Epithelial cell of proximal tubule (primary cell): Measurements from ENCODE around the gene FAM3C. TPM values are rescaled to one million over a fixed set of nuclear protein-coding genes. Genes with fewer than 3 reads are reported as not detected.
"Not testable (repeated sequence)": the region's sequence is repeated elsewhere in the genome, so short reads cannot be mapped to it uniquely, and the experiment has no call there.

Source experiments
- DNase-seq: peaks from one replicate; pipeline ENCODE4 v3.0.0-alpha.2; 2011; ENCODE audit warnings: low read depth
- H3K4me3 ChIP-seq: 2 replicates; pipeline ENCODE4 v1.5.1; 2011; ENCODE audit warnings: low read depth, mild to moderate bottlenecking, low read length
- total RNA-seq: library from RNA; depleted of rRNA; stranded (reverse); fragments of >200 nt; gene quantifications from 2 replicates; pipeline ENCODE4 v1.2.3, GENCODE V29; 2015
- TF ChIP-seq, protein P1 (sequence below): conservative IDR thresholded peaks from 2 replicates; pipeline ENCODE4 v1.5.1; 2012; ENCODE audit warnings: low read depth, mild to moderate bottlenecking, low read length

Gene FAM3C
- total RNA-seq, 1 donor from 2014 or later = 134 TPM

DNA sequence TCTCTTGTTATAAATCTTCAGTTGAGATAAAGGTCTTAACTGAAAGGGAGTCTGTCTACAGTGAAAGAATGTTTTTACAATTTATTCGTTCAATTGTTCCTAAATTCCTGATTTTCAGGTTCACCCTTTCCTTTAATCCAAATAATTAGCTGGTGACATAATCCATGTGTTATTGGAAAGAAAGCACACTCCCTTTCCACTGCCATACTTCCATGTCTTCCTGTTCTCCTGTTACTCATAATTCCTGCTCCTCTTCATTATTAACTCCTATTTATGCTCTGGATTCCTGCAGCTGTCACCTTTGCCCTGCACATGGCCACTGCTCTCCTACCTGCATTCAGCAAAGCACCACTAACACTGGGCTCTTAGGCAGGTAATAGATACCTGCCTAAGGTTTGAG, 40.0 kb upstream of the FAM3C start:
- TF ChIP-seq, protein P1, sequence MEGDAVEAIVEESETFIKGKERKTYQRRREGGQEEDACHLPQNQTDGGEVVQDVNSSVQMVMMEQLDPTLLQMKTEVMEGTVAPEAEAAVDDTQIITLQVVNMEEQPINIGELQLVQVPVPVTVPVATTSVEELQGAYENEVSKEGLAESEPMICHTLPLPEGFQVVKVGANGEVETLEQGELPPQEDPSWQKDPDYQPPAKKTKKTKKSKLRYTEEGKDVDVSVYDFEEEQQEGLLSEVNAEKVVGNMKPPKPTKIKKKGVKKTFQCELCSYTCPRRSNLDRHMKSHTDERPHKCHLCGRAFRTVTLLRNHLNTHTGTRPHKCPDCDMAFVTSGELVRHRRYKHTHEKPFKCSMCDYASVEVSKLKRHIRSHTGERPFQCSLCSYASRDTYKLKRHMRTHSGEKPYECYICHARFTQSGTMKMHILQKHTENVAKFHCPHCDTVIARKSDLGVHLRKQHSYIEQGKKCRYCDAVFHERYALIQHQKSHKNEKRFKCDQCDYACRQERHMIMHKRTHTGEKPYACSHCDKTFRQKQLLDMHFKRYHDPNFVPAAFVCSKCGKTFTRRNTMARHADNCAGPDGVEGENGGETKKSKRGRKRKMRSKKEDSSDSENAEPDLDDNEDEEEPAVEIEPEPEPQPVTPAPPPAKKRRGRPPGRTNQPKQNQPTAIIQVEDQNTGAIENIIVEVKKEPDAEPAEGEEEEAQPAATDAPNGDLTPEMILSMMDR = no peak
- no peak for DNase-seq
- H3K4me3 ChIP-seq = no peak overlapping the region

DNA sequence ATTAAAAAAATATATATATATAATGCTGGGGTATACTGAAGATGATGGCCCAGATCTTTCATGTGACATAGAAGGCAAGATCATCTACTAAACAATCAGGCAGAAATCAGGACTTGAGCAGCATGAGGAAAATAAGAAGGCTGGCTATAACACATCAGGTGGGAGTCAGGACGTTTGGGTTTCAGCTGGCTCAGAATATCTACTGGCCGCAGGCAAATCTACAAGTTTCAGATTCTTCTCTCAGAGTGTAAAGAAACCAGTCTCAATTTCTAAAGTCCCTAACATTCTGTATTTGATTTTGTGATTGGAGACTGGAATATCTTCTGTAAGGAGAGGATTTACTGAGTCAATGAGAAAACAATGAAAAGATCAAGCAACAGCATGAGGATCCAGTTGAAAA, 37.7 kb upstream of the FAM3C start:
- no peak for DNase-seq
- H3K4me3 ChIP-seq = no peak overlapping the region
- TF ChIP-seq, protein P1 = no peak

DNA sequence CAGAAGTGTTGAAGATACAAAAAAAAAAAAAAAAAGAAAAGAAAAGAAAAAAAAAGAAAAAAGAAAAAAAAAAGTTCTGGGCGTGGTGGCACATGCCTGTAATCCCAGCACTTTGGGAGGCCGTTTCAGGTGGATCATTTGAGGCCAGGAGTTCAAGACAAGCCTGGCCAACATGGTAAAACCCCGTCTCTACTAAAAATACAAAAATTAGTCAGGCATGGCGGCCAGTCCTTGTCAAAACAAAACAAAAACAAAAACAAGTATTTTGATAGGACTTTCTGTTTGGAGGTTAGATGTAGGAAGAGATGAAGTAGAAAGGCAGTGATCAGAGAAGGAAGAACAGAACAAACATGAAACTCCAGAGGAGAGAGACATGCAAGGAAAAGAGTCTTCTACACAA, 36.4 kb upstream of the FAM3C start:
- not testable (repeated sequence) for H3K4me3 ChIP-seq, DNase-seq

DNA sequence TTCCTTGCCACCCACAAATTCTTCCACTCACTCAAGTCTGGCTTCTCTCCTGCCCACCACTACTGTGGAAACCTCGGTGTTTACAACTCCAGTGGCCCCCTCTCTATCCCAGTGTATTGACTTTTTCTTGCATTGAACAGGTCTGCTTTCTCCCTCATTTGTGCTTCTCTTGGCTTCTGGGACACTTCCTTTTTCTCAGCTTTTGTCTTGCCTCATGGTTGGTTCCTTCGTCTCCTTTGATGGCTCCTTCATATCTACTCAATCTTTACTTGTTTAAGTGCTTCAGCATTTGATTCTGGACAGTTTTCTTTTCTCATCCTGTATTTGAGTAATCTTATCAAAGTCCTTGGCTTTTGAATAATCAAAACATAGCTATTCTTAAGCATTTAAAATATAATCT, 35.9 kb upstream of the FAM3C start:
- DNase-seq = no peak

DNA sequence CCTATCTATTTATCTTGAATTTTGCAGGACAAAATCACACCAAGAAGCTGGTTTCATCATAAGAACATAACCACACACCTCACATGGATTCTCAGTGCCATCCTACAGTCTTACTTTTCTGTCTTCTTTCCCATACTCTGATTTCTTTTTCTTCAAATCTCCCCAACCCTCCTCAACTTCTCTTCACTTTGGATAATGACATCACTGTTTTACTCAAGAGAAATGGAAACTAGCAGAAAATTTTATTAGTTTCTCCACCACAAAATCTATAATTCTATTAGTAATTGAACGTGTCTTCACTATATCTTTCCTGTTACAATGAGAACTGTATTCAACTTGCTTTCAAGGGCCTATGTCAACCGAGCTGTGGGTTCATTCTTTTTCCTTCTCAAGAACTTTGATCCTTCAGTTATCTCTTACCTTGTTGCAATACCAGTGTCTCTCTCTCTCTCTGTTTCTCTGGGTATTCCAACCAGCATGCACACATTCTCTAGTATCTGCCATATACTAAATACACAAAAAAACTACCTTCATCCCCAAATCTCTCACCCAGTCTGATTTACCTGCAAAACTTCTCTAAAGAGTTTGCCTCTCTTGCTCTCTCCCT, 35.4 kb upstream of the FAM3C start:
- TF ChIP-seq, protein P1 = no peak
- no peak for DNase-seq
- no peak overlapping the region for H3K4me3 ChIP-seq

More for the DNA sequence above, 35.9 kb upstream of the FAM3C start:
- TF ChIP-seq, protein P1 = no peak
- no peak overlapping the region for H3K4me3 ChIP-seq

DNA sequence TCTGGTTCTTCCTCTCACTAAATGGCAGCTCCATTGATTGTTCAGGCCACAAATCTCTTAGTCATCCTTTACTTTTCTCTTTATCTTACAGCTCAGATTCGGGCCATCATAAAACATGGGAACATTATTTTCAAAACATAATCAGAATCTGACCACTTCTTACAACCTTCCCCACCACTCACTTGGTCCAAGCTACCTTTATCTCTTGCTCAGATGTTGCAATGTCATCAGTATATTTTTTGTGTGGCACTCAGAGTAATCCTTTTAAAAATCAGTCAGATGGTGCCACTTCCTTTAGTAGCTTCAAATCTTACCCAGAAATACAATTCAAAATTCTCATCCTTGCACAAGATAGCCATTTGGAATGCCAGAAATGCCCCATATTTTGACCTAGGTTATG, 34.5 kb upstream of the FAM3C start:
- DNase-seq = no peak
- H3K4me3 ChIP-seq = no peak overlapping the region
- TF ChIP-seq, protein P1 = no peak

DNA sequence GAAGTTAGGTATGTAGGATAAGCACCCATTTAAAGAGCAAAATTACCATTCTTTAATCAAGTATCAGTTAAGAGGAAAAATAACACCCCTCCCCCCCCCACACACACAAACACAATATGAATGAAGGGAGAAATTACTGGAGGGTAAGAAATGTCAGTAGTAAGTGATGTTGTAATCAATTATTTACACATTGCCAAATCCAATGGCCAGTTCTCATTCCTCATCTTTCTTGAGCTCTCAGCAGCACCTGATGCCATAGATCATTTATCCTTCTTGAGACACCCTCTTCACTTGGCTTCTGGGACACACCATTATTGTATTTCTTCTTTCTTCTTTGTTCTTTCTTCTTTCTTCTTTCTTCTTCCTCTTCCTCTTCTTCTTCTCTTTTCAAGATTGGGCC, 33.7 kb upstream of the FAM3C start:
- TF ChIP-seq, protein P1 = no peak
- peak; percentile 60 for DNase-seq
- H3K4me3 ChIP-seq = no peak overlapping the region
